Activated CD8-positive, alpha-beta memory T cell treated with anti-CD3 and anti-CD28 coated beads, Interleukin-2, amount 50 U/mL, for 4 hours (primary cell): Measurements from ENCODE around the gene GHRHR.

ENCODE experiments used
- DNase-seq: peaks from one replicate; pipeline ENCODE4 v3.0.0-alpha.2; 2020

GHRHR gene

GRCh38 chr7:30963842-30964241 lies at the start of gene GHRHR:
Gene GHRHR, plus strand, starts transcription at chr7:30963953. Its CDS starts 116 bp downstream, at chr7:30964069.
- no peak for DNase-seq

GRCh38 chr7:30914596-30914995 lies 49.2 kb upstream of the GHRHR start:
- no peak for DNase-seq

GRCh38 chr7:30915005-30915601 lies 48.6 kb upstream of the GHRHR start:
- DNase-seq: no peak

GRCh38 chr7:30915751-30916150 lies 48.0 kb upstream of the GHRHR start:
- DNase-seq: no peak

- DNase-seq: no peak
Observed at GRCh38 chr7:30916255-30916654, 47.5 kb upstream of the GHRHR start.

GRCh38 chr7:30916767-30917166 lies 47.0 kb upstream of the GHRHR start:
- DNase-seq: no peak

GRCh38 chr7:30917216-30917893 lies 46.4 kb upstream of the GHRHR start:
- DNase-seq: no peak

GRCh38 chr7:30918676-30919075 lies 45.1 kb upstream of the GHRHR start:
- no peak for DNase-seq

GRCh38 chr7:30920021-30920583 lies 43.7 kb upstream of the GHRHR start:
- no peak for DNase-seq

- peak; percentile 4 for DNase-seq
Observed at GRCh38 chr7:30920584-30921539, 42.9 kb upstream of the GHRHR start.

GRCh38 chr7:30921540-30922401 lies 42.0 kb upstream of the GHRHR start:
- DNase-seq: peak; percentile 8

- DNase-seq: peak; percentile 5
Observed at GRCh38 chr7:30922596-30922995, 41.2 kb upstream of the GHRHR start.

GRCh38 chr7:30923009-30923773 lies 40.6 kb upstream of the GHRHR start:
- DNase-seq: peak; percentile 9

- DNase-seq: peak; percentile 9
Observed at GRCh38 chr7:30923774-30924413, 39.9 kb upstream of the GHRHR start.

- DNase-seq: peak; percentile 2
Observed at GRCh38 chr7:30924624-30925023, 39.1 kb upstream of the GHRHR start.

- peak; percentile 5 for DNase-seq
Observed at GRCh38 chr7:30925117-30925516, 38.6 kb upstream of the GHRHR start.

GRCh38 chr7:30925913-30926312 lies 37.8 kb upstream of the GHRHR start:
- no peak for DNase-seq

GRCh38 chr7:30926313-30926712 lies 37.4 kb upstream of the GHRHR start:
- peak; percentile 4 for DNase-seq

GRCh38 chr7:30927040-30927439 lies 36.7 kb upstream of the GHRHR start:
- DNase-seq: peak; percentile 5

- no peak for DNase-seq
Observed at GRCh38 chr7:30927559-30927958, 36.2 kb upstream of the GHRHR start.
